Measurements from ENCODE around the gene CENPF.
"Not testable (repeated sequence)": the region's sequence is repeated elsewhere in the genome, so short reads cannot be mapped to it uniquely, and the experiment has no call there.

Gene CENPF

GRCh38 chr1:214603819-214604252 lies 841 bp downstream of the CENPF start:
- no peak overlapping the region for H3K27ac ChIP-seq (ENCODE audit: low read depth, low read length)

GRCh38 chr1:214604523-214604922 lies 1.5 kb downstream of the CENPF start:
- H3K4me3 ChIP-seq (ENCODE audit: low read length): no peak overlapping the region
- H2BK120ac ChIP-seq (ENCODE audit: low read depth, low read length): no peak overlapping the region

More at GRCh38 chr1:214603819-214604252, 841 bp downstream of the CENPF start:
- no CpG with 5 or more reads among the region's 11 CpGs for WGBS (ENCODE audit: extremely low coverage, insufficient coverage, low lambda C conversion rate)
- Histone ChIP-seq H4K5ac (ENCODE audit: low read length) (no peak overlapping the region), H3K4me2 (ENCODE audit: low read length) (peak overlapping the region; percentile 88), H3K79me2 (ENCODE audit: control insufficient read depth, insufficient read depth, low read length) (peaks cover 42% of the 10 kb centered on the region), H3K18ac (ENCODE audit: low read length) (peak overlapping the region; percentile 98), H3K4me3 (ENCODE audit: low read length) (peak overlapping the region; percentile 97), H3K79me1 (ENCODE audit: low read length) (no peaks in the 10 kb centered on the region), H2BK5ac (ENCODE audit: low read length) (no peak overlapping the region), H3K4me1 (ENCODE audit: control insufficient read depth, low read depth, low read length) (no peaks in the 10 kb centered on the region), H3K56ac (ENCODE audit: low read length) (peak overlapping the region; percentile 87), H3K36me3 (ENCODE audit: control insufficient read depth, insufficient read depth, low read length) (no peaks in the 10 kb centered on the region), H2BK15ac (replicated peaks; ENCODE audit: low read depth) (no peak overlapping the region), H3K23ac (ENCODE audit: low read length) (no peak overlapping the region), H3K27me3 (ENCODE audit: insufficient read depth, low read length, poor library complexity) (peaks cover 2% of the 10 kb centered on the region), H3K4ac (ENCODE audit: low read depth, low read length) (peak overlapping the region; percentile 77), H2BK120ac (ENCODE audit: low read depth, low read length) (no peak overlapping the region), H2AK5ac (ENCODE audit: low read length) (no peak overlapping the region), H3K9ac (ENCODE audit: low read length) (peak overlapping the region; percentile 82), H4K8ac (ENCODE audit: low read depth, low read length) (no peak overlapping the region)
- peak; percentile 55 for DNase-seq

GRCh38 chr1:214605484-214605883 lies 2.5 kb downstream of the CENPF start:
- H4K8ac ChIP-seq (ENCODE audit: low read depth, low read length); H3K4me3 ChIP-seq (ENCODE audit: low read length); H3K56ac ChIP-seq (ENCODE audit: low read length); H3K27ac ChIP-seq (ENCODE audit: low read depth, low read length); H3K79me1 ChIP-seq (ENCODE audit: low read length); DNase-seq; H2BK15ac ChIP-seq (replicated peaks; ENCODE audit: low read depth); H3K23ac ChIP-seq (ENCODE audit: low read length); H3K9ac ChIP-seq (ENCODE audit: low read length); H3K4me1 ChIP-seq (ENCODE audit: control insufficient read depth, low read depth, low read length); H3K4ac ChIP-seq (ENCODE audit: low read depth, low read length); H3K36me3 ChIP-seq (ENCODE audit: control insufficient read depth, insufficient read depth, low read length); H2BK5ac ChIP-seq (ENCODE audit: low read length); H4K5ac ChIP-seq (ENCODE audit: low read length); H3K18ac ChIP-seq (ENCODE audit: low read length); H3K4me2 ChIP-seq (ENCODE audit: low read length); H3K27me3 ChIP-seq (ENCODE audit: insufficient read depth, low read length, poor library complexity); H2AK5ac ChIP-seq (ENCODE audit: low read length); H2BK120ac ChIP-seq (ENCODE audit: low read depth, low read length): not testable (repeated sequence)
- no CpG with 5 or more reads among the region's 32 CpGs for WGBS (ENCODE audit: extremely low coverage, insufficient coverage, low lambda C conversion rate)
- peaks cover 56% of the 10 kb centered on the region for H3K79me2 ChIP-seq (ENCODE audit: control insufficient read depth, insufficient read depth, low read length)

More at GRCh38 chr1:214604523-214604922, 1.5 kb downstream of the CENPF start:
- peak overlapping the region; percentile 82 for H3K9ac ChIP-seq (ENCODE audit: low read length)
- H3K27ac ChIP-seq (ENCODE audit: low read depth, low read length): no peak overlapping the region
- H3K4me1 ChIP-seq (ENCODE audit: control insufficient read depth, low read depth, low read length): no peaks in the 10 kb centered on the region
- no peak overlapping the region for H3K23ac ChIP-seq (ENCODE audit: low read length)
- H2BK15ac ChIP-seq (replicated peaks; ENCODE audit: low read depth): no peak overlapping the region
- peak; percentile 42 for DNase-seq
- H3K36me3 ChIP-seq (ENCODE audit: control insufficient read depth, insufficient read depth, low read length): no peaks in the 10 kb centered on the region
- H4K8ac ChIP-seq (ENCODE audit: low read depth, low read length): no peak overlapping the region
- H3K79me1 ChIP-seq (ENCODE audit: low read length): no peaks in the 10 kb centered on the region
- H2AK5ac ChIP-seq (ENCODE audit: low read length): no peak overlapping the region
- H3K4me2 ChIP-seq (ENCODE audit: low read length): peak overlapping the region; percentile 88
- H3K18ac ChIP-seq (ENCODE audit: low read length): no peak overlapping the region
- peaks cover 2% of the 10 kb centered on the region for H3K27me3 ChIP-seq (ENCODE audit: insufficient read depth, low read length, poor library complexity)
- no peak overlapping the region for H3K4ac ChIP-seq (ENCODE audit: low read depth, low read length)
- no peak overlapping the region for H2BK5ac ChIP-seq (ENCODE audit: low read length)
- peaks cover 49% of the 10 kb centered on the region for H3K79me2 ChIP-seq (ENCODE audit: control insufficient read depth, insufficient read depth, low read length)
- no peak overlapping the region for H4K5ac ChIP-seq (ENCODE audit: low read length)
- peak overlapping the region; percentile 6 for H3K56ac ChIP-seq (ENCODE audit: low read length)

GRCh38 chr1:214605933-214606925 lies 3.2 kb downstream of the CENPF start:
- whole genome bisulfite sequencing (ENCODE audit: extremely low coverage, insufficient coverage, low lambda C conversion rate): no CpG with 5 or more reads among the region's 63 CpGs

GRCh38 chr1:214607492-214608215 lies 4.7 kb downstream of the CENPF start:
- H3K4me1 ChIP-seq (ENCODE audit: control insufficient read depth, low read depth, low read length); DNase-seq: not testable (repeated sequence)
- no CpG with 5 or more reads among the region's 21 CpGs for WGBS (ENCODE audit: extremely low coverage, insufficient coverage, low lambda C conversion rate)

More at GRCh38 chr1:214605933-214606925, 3.2 kb downstream of the CENPF start:
- H3K9ac ChIP-seq (ENCODE audit: low read length); H3K27ac ChIP-seq (ENCODE audit: low read depth, low read length); H2BK15ac ChIP-seq (replicated peaks; ENCODE audit: low read depth); H3K36me3 ChIP-seq (ENCODE audit: control insufficient read depth, insufficient read depth, low read length); H4K5ac ChIP-seq (ENCODE audit: low read length); H2BK120ac ChIP-seq (ENCODE audit: low read depth, low read length); H3K4me2 ChIP-seq (ENCODE audit: low read length); H3K4ac ChIP-seq (ENCODE audit: low read depth, low read length); H2AK5ac ChIP-seq (ENCODE audit: low read length); H3K23ac ChIP-seq (ENCODE audit: low read length); H3K4me3 ChIP-seq (ENCODE audit: low read length); H3K18ac ChIP-seq (ENCODE audit: low read length); H3K4me1 ChIP-seq (ENCODE audit: control insufficient read depth, low read depth, low read length); H4K8ac ChIP-seq (ENCODE audit: low read depth, low read length); H3K79me1 ChIP-seq (ENCODE audit: low read length); H2BK5ac ChIP-seq (ENCODE audit: low read length); H3K27me3 ChIP-seq (ENCODE audit: insufficient read depth, low read length, poor library complexity); DNase-seq; H3K56ac ChIP-seq (ENCODE audit: low read length): not testable (repeated sequence)
- H3K79me2 ChIP-seq (ENCODE audit: control insufficient read depth, insufficient read depth, low read length): peaks cover 63% of the 10 kb centered on the region

More at GRCh38 chr1:214607492-214608215, 4.7 kb downstream of the CENPF start:
- not testable (repeated sequence) for H3K4ac ChIP-seq (ENCODE audit: low read depth, low read length); H3K4me2 ChIP-seq (ENCODE audit: low read length); H3K18ac ChIP-seq (ENCODE audit: low read length); H3K79me1 ChIP-seq (ENCODE audit: low read length); H3K56ac ChIP-seq (ENCODE audit: low read length); H4K5ac ChIP-seq (ENCODE audit: low read length); H3K27ac ChIP-seq (ENCODE audit: low read depth, low read length); H3K36me3 ChIP-seq (ENCODE audit: control insufficient read depth, insufficient read depth, low read length); H2BK15ac ChIP-seq (replicated peaks; ENCODE audit: low read depth); H3K27me3 ChIP-seq (ENCODE audit: insufficient read depth, low read length, poor library complexity); H4K8ac ChIP-seq (ENCODE audit: low read depth, low read length); H3K23ac ChIP-seq (ENCODE audit: low read length); H3K9ac ChIP-seq (ENCODE audit: low read length); H2BK5ac ChIP-seq (ENCODE audit: low read length); H2AK5ac ChIP-seq (ENCODE audit: low read length); H3K4me3 ChIP-seq (ENCODE audit: low read length); H2BK120ac ChIP-seq (ENCODE audit: low read depth, low read length)
- peaks cover 75% of the 10 kb centered on the region for H3K79me2 ChIP-seq (ENCODE audit: control insufficient read depth, insufficient read depth, low read length)
